CD4-positive, alpha-beta T cell treated with Interleukin-21 for 1 hour (primary cell): ENCODE data around the gene TRIM3.
"Not testable (repeated sequence)": the region's sequence is repeated elsewhere in the genome, so short reads cannot be mapped to it uniquely, and the experiment has no call there.

Source experiments
- DNase-seq: peaks from one replicate; pipeline ENCODE4 v3.0.0-alpha.2; 2020

The TRIM3 gene

DNA sequence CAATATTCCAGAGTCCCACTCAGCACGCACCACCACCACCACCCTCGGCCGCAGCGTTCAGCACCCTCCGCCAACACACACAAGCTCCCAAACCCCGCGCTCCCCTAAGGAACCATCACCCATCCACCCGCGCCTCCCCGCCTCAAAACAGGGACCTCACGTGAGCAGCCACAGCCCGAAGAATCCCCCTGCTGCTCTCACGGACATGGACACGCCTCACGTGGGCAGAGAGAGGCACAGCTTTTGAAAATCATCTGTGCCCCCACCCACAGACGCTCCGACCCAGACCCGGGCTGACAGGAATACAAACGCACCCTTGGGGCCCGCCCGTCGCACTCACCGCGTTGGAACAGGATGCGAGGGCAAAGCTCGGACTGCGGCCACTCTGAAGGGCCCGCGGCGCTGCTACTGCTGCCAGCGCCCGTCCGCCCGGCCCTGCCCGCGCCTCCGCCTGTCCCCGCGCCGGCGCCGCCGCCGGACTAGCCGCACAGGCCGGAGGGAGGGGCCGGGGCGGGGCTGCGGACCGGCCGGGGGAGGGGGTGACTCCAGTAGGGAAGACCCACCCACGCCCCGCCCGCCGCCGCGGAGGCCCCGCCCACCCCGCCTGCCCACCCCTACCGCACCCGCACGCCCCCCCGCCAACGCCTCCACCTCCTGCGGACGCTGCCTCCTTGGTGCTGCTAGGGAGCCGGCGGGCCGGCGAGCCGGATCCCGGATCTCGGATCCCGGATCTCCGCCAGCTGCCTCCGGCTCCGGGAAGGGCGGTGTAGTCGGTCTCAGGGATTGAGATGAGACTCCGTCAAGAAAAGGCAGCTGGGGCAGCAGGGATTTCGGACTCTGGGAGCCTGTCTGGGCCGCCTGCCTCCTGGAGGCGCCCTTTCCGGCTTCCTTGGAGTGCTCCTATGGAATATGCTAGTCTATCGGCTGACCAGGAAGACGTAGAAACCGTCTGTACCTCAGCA lies at the start of gene TRIM3:
Gene TRIM3 (minus strand): TSS at position 491 of the 962 bp plus-strand sequence. CDS start 8,246 bp downstream, outside the sequence.
- peak; percentile 80 for DNase-seq

DNA sequence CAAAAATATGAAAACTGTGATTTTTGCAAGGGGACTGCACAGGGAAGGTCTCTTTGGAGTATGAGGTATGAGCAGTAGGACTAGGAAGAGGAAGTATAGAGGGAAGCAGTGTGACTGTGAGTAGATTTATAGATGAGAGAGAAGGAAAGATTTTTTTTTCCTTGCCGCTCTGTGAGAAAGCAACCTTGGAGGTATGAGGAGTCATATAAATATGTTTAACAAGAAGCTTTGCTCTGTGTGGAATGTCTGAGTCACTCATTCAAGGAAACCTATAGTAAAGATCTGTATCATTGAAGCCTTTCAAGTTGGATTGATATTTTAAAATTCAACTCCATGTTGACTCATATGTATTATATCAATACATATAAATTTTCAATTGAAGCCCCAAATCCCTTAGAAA lies 49.5 kb upstream of the TRIM3 start:
- no peak for DNase-seq

DNA sequence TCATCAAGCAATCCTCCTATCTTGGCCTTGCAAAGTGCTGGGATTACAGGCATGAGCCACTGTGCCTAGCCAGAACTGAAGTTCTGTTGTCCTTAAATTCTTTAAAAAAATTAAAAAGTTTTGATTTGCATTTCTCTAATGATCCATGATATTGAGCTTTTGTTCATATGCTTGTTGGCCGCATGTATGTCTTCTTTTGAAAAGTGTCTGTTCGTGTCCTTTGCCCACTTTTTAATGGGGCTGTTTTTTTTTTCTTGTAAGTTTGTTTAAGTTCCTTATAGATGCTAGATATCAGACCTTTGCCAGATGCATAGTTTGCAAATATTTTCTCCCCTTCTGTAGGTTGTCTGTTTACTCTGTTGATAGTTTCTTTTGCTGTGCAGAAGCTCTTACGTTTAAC lies 48.2 kb upstream of the TRIM3 start:
- DNase-seq = not testable (repeated sequence)

DNA sequence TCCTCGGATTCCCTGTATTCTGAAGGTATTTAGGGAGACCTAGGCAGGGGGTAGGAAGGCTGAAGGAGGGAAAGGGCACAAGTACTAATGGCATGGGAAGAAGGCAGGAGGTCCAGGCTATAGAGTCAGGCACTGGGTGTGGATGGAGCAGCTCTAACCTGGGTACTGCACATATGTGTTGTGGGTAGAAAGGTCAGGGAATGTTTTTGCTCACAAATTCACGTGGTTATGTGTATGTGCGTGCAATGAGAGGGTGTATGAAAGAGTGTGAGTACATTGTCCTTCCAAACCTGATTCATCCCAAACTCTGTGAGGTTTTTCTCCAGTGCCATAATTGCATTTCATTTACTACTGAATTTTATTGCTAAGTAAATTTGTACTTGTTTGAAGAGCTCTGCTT lies 46.5 kb upstream of the TRIM3 start:
- DNase-seq = no peak

DNA sequence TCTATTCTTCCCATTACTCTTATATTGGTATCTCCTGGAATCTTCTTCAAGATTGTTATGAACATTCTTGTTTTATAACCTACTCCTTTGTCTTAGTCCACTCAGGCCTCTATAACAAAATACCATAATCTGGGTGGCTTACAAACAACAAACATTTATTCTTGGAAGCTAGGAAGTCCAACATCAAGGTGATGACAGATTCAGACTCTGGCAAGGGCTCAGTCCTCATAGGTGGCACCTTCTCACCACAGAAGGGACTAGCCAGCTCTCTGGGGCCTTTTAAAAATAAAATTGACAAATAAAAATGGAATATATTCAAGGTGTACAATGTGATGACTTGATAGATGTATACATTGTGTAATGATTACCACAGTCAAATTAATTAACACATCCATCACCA lies 43.1 kb upstream of the TRIM3 start:
- no peak for DNase-seq

DNA sequence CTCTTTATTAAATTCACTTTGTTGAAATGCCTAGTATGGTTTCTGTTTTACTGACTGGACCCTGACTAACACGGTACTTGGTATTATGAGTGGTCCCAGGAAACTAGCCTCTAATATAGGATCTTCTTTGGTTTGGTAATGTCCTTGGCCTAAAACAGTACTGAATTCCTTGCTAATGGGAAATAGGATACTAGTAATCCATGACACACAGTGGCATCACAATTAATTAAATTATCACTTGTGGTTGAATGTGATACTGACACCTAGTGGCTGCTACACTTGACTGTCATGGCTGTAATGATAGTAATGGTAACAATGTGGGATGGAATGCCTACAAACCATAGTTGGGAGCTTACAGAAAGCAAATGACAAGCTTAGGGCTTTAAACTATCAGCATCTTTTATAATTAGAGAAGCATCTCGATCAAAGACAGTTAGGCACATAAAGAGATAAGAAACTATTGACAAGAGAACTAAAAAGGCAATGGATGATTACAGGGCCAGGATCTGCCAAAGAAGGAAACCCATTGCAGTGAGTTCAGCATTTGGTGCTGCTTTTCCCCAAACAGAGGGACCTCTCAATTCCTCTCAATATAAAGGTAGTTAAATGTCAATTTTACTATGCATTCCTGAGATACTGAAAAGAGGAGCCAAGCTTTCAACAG lies 32.0 kb upstream of the TRIM3 start:
- peak; percentile 53 for DNase-seq

DNA sequence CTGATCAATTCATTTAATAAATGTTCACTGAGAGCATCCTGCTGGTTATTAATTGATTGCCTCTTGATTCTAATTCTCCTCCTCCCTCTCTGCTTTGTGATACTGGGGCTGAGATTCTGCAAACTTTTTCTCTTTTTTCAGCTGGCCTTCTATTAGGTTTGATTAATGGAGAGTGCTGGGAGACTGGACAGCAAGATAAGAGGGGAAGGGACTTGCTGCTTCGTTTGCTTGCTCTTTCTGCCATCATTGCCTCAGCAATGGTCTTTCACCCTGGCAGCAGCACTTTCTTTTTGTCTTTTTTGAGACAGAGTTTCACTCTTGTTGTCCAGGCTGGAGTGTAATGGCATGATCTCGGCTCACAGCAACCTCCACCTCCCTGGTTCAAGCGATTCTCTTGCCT lies 30.4 kb upstream of the TRIM3 start:
- DNase-seq = no peak

DNA sequence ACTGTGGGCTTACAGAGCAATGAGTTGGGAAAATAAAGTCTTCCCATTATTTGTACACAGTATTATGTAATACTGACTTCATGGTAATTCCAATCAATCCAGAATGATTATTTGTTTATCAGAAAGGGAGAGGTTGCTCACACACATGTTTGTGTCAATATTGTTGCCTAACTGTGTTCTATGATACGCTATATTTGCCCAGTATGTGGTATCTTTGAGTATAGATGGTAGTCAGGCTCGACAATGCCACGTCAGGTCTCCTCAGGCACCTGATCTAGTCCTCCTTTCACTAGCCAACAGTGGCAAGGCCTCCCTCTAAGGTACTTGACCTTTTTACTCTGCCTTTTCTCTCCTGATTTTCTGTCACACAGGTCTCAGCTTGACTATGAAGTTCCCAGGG lies 28.6 kb upstream of the TRIM3 start:
- DNase-seq = no peak

DNA sequence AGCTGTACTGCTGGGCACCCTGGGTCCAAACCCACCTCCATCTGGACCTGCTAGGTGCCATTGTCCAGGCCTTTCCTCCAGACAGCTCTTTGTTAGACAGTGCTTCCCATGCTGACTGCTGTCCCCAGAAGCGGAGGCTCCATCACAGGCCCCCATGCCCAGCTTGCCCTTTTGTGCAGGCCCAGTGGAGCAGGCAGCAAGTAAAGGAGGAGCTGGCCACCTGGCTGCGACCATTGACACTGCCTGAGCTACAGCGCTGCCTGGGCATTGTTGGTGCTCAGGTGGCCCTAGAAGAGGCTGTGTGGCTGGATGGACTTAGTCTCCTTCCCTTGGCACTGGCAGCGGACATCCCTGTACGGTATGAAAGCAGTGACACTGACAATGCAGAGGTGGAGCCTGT lies 24.8 kb upstream of the TRIM3 start:
- DNase-seq = no peak

DNA sequence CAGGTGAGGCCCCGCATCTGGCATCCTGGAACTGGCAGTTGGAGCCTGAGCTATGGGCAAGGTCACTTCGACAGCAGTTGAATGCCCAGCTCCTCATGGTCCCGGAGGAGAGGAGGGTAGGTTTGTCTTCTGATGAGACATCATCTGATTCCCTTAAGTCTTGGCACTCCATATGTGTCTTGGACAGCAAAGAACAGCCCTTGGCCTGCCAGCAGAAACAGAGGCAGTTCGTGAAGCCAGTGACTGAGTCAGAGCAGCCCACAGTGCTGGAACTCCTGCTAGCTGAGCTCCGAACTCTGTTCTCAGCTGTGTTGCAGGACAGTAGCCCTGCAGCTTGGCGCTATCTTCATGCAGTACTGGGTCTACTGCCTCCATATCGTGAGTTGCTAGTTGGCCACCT lies 24.4 kb upstream of the TRIM3 start:
- DNase-seq = no peak

DNA sequence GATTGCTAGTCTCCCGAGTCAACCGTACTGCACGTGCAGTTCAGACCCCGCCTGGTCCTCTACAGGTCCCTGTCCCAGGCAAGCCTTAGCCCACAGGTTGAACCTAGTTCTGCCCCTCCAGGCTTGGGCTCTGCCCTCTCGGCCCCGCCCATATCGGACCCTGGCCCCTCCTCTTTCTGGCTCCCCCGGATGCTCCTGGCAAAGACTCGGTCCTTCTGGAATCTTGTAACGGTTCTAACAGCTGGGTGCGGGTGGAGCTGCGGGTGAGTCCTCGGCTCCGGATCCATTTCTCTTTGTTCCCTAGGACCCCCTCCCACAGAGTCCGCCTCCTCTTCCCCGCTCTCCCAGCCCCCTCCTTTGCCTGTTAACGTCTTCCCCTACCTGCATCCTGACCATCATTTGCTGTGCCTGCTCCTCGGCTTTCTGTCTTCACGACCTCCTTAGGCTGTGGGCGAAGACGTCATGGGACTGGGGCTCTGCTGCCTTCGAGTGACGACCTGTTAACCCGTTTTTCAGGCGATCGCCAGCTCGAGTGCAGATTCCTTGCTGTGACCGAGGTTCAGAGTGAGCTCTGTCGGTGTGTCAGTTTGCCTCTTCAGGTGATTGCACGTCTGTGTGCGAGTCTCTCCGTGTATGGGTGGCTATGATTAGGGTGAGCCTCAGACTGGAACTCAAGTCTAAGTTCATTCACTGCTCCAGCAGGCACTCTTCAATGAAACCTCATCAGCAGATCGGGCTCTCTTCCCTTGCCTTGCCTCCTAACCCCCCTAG lies 23.5 kb upstream of the TRIM3 start, which contains the start of gene DNHD1:
Gene DNHD1 (plus strand): TSS at position 212 of the 771 bp plus-strand sequence. CDS start 936 bp downstream, outside the sequence.
- DNase-seq = no peak

DNA sequence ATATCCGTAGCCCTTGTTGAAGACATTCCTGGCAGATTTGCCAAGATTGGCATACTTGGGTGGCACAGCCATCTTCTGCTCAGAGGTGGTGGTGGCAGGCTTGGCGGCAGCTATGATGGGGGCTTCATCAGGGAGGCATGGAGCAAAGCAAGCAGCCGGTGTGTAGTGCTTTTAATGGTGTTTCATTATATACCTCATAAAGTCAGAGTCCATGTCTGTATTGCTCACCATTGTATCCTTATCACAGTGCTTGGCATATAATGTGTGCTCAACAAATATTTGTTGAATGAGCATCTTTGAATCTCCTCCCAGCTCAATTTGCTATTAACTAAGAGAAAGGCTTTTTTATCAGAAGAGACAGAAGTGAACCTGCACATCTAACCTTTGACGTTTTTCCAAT lies 15.6 kb upstream of the TRIM3 start:
- DNase-seq = no peak

DNA sequence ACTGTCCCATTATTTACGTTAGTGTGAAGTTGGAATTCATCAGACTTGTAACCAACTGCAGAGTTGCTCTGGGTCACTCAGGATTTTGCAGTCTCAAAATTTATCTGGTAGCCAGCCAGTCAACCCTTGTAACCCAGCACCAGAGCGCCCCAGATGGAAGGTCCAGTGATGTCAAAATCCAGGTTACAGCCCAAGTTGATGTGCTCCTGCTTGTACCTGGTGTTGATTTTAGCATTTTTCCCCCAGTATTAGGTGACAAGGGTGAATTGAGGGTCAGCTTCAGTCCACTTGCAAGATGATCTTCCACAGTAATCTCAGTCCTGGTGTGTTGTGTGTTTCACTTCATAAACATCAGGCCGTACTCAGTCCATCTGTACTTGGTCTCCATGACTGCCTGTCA lies 15.1 kb upstream of the TRIM3 start:
- no peak for DNase-seq

DNA sequence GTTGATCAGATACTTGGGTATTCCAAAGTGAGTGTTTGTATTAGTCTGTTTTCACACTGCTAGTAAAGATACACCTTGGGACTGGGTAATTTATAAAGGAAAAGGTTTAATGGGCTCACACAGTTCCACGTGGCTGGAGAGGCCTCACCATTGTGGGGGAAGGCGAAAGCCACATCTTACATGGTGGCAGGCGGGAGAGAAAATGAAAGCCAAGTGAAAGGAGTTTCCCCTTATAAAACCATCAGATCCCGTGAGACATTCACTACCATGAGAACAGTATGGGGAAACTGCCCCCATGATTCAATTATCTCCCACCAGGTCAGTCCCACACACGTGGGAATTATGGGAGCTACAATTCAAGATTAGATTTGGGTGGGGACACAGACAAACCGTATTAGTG lies 14.6 kb upstream of the TRIM3 start:
- DNase-seq = no peak

DNA sequence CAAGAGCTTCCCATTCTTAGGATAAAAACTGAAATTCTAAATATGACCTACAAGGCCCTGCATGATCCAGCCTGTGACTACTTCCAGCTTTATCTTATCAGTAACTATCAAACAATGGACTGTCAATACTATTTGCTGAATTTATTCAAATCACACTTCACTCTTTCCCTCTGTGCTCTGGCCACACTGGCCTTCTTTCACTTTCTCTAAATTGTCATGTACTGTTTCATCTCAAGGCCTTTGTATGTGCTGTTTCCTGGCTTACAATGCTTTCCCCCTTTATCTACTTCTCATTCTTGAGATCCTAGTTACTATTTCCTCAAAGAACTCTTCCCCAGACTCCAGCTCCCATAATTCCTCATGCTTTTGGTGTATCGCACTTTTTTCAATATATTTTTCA lies 13.2 kb upstream of the TRIM3 start:
- no peak for DNase-seq

DNA sequence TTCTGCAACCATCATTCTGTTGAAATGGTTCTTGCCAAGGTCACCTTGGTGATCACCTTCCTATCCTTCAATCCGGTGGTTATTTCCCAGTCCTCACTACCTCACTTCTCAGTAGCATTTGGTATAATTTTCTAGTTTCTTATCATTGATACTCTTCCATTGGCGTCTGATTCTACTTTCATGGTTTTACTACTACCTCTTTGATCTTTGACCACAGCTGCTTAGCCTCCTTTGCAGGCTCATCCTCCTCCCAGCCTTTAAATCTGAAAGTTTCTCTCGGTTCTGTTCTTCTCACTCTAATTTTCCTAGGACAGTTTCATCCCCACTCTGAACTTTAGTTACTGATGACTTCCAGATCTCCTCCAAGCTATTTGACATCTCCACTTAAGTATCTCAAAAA lies 12.5 kb upstream of the TRIM3 start:
- DNase-seq = no peak

DNA sequence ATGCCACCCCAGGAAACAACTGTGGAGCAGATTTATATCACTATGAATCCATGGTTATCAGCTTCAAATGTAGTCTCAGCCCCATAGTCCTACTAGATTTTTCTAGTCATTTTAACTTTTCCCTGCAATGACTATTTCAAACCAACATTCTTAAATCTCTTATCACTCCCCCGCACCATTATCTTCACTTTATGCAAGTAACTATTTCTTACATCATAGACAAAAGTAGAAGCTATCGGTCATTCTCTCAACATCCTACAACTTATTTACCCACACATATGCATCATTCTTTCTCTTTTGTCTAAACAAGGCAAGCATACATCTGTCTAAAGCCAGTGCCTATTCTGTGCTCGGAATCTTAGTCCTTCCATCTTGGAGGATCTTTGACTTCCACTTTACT lies 11.9 kb upstream of the TRIM3 start:
- DNase-seq = no peak

DNA sequence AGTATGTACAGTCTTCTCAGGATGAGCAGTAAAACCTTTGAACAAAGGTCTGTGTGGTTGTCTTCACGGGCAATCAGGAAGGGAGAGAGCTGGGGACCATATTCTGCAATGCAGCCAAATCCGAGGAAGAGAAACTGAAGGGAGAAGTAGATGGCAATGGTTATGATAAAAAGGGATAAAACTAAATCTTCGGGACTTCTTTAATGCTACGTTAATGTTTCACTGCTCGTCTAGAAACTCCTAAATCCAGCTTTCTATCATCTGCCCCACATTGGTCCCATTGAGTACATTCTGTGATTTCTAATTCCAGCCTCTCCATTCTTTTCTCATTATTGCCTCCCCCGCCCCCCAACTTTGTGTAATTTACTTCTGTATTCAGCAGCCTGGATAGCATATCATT lies 9.3 kb upstream of the TRIM3 start:
- no peak for DNase-seq

DNA sequence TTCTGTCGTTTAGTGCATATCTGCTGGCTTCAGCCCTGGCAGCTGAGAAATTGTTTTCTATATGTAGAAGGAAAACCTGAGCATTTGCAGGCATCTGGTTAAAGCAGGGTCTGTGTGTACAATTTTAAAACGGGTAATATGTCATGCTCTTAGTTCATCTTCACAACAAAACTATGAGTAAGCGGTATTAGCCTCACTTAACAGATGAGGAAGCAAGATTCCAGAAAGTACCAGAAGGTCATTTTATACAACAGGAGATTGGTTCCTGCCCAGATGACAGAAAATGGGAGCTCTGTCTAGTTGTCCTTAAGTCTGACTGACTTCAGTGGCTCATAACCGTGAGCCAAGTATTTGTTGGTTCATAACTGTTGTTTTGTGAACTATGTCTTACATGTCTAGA lies 8.7 kb upstream of the TRIM3 start:
- DNase-seq = no peak

DNA sequence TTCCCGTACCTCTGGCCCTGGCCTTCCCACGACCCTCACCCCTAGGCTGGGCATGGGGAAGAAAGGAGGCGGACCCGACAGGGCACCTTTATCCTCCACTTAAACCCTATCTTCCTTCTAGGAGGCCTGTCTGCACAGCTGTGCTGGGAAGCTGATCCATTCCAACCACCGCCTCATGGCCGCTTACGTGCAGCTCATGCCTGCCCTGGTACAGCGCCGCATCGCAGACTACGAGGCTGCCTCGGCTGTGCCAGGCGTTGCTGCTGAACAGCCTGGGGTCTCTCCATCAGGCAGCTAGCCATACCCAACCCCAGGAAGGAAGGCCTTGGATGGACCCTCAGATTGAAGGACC lies 8.2 kb upstream of the TRIM3 start:
- no peak for DNase-seq

DNA sequence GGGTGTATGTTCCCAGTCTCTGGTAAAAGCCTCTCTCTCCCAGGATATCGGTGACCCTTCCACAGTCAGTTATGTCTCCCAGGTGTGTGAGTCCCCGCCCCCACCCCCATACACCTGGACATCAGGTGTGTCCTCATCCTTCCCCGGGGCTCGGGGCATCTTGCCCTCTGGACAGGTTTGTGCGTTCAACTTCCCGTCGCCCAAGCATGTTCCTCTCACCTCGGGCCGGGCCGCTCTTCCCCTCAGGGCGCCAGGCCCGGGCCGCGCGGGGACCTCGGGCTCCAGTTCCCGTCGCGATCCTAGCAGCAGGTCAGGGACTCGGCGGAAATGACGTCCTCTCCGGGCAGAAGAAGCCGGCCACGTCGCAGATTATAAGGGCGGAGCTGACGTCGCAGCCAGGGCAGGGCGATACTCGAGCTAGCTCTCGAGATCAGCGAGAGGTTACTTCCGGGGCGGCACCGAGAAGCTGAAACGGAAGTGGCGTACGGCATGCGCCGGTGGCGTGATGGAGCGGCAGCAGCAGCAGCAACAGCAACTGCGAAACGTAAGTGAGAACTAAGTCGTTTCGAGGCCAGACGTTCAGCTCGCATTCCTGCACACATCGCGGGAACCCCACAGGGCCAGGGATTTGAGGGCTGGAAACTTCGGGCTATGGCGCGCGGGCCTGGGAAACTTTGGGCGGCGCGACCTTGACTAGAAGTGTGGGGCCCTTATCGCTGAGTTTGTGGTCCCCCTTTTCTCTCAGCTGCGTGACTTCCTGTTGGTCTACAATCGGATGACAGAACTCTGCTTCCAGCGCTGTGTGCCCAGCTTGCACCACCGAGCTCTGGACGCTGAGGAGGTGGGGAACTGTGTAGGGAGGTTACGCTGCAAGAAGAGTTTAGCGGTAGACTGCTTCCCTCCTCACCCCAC lies 7.5 kb upstream of the TRIM3 start, which contains the start of the genes ARFIP2 and TIMM10B:
Gene ARFIP2 (minus strand): TSS at position 320 of the 912 bp plus-strand sequence. CDS start 910 bp downstream, outside the sequence.
Gene TIMM10B (plus strand): TSS at position 490 of the 912 bp plus-strand sequence. CDS start 16 bp downstream, at position 506.
- DNase-seq = peak; percentile 97

DNA sequence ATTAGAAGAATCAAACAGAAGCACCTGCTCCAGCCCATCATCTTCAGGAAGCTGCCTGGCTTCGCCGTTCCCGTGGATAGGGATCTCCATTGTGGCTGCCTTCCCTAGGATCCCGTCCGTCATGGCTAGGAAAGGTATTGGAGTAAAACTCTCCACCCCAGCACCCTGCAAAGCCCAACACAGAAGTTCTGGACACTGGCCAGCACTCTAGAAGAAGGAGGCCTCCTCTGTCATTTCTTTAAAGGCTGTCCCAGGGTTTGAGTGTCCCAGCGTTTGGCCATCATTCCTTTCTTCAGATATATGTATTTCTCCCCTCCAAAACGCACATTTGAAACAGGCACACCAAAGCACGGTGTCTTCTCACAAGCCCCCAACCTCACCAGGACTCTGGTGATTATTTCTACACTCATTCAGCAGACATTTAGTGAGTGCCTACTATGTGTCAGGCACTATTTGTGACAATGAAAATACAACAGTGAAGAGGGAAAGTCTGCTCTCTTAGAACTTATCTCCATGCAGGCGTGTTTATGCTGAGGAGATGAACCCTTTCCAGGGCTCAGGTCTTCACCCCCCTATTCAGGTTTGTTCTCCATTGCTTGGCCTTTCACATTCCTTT lies 6.7 kb upstream of the TRIM3 start:
- no peak for DNase-seq
